ENCODE results near the gene RAPGEF1. TPM values are rescaled to one million over a fixed set of nuclear protein-coding genes. Genes with fewer than 3 reads are reported as not detected.

RAPGEF1 gene
- total RNA-seq, 1 donor from 2014 or later: 94.3 TPM

GRCh38 chr9:131619680-131620079 is 120.2 kb downstream of the RAPGEF1 start:
- Mint-ChIP-seq H3K9me3 (ENCODE audit: unreplicated experiment) (no peaks in the 10 kb centered on the region), H3K4me3 (ENCODE audit: unreplicated experiment) (no peak overlapping the region), H3K27ac (ENCODE audit: unreplicated experiment) (no peak overlapping the region), H3K36me3 (ENCODE audit: unreplicated experiment) (peaks cover 65% of the 10 kb centered on the region), H3K27me3 (ENCODE audit: unreplicated experiment) (no peaks in the 10 kb centered on the region), H3K4me1 (ENCODE audit: unreplicated experiment) (peaks cover 14% of the 10 kb centered on the region)
- TF ChIP-seq CTCF (IDR thresholded peaks at IDR 0.05): no peak
- DNase-seq (ENCODE audit: extremely low spot score, unreplicated experiment): no peak

GRCh38 chr9:131618785-131619184 is 121.1 kb downstream of the RAPGEF1 start:
- H3K4me3 Mint-ChIP-seq (ENCODE audit: unreplicated experiment): no peak overlapping the region
- DNase-seq (ENCODE audit: extremely low spot score, unreplicated experiment): no peak
- H3K36me3 Mint-ChIP-seq (ENCODE audit: unreplicated experiment): peaks cover 64% of the 10 kb centered on the region
- H3K27me3 Mint-ChIP-seq (ENCODE audit: unreplicated experiment): no peaks in the 10 kb centered on the region
- H3K27ac Mint-ChIP-seq (ENCODE audit: unreplicated experiment): no peak overlapping the region
- H3K9me3 Mint-ChIP-seq (ENCODE audit: unreplicated experiment): no peaks in the 10 kb centered on the region
- peaks cover 10% of the 10 kb centered on the region for H3K4me1 Mint-ChIP-seq (ENCODE audit: unreplicated experiment)
- no peak for TF ChIP-seq CTCF (IDR thresholded peaks at IDR 0.05)

- no peak overlapping the region for H3K27ac Mint-ChIP-seq (ENCODE audit: unreplicated experiment)
- no peaks in the 10 kb centered on the region for H3K27me3 Mint-ChIP-seq (ENCODE audit: unreplicated experiment)
- peaks cover 10% of the 10 kb centered on the region for H3K4me1 Mint-ChIP-seq (ENCODE audit: unreplicated experiment)
- H3K4me3 Mint-ChIP-seq (ENCODE audit: unreplicated experiment): no peak overlapping the region
- DNase-seq (ENCODE audit: extremely low spot score, unreplicated experiment): no peak
- no peaks in the 10 kb centered on the region for H3K9me3 Mint-ChIP-seq (ENCODE audit: unreplicated experiment)
- peaks cover 65% of the 10 kb centered on the region for H3K36me3 Mint-ChIP-seq (ENCODE audit: unreplicated experiment)
- no peak for TF ChIP-seq CTCF (IDR thresholded peaks at IDR 0.05)
Measured at GRCh38 chr9:131618071-131618479, 121.8 kb downstream of the RAPGEF1 start.

- Mint-ChIP-seq H3K4me1 (ENCODE audit: unreplicated experiment) (peaks cover 10% of the 10 kb centered on the region), H3K27me3 (ENCODE audit: unreplicated experiment) (no peaks in the 10 kb centered on the region), H3K36me3 (ENCODE audit: unreplicated experiment) (peaks cover 68% of the 10 kb centered on the region), H3K9me3 (ENCODE audit: unreplicated experiment) (no peaks in the 10 kb centered on the region), H3K4me3 (ENCODE audit: unreplicated experiment) (no peak overlapping the region), H3K27ac (ENCODE audit: unreplicated experiment) (no peak overlapping the region)
- DNase-seq (ENCODE audit: extremely low spot score, unreplicated experiment): no peak
- no peak for TF ChIP-seq CTCF (IDR thresholded peaks at IDR 0.05)
Measured at GRCh38 chr9:131617611-131618010, 122.3 kb downstream of the RAPGEF1 start.

- Mint-ChIP-seq H3K27ac (ENCODE audit: unreplicated experiment) (no peak overlapping the region), H3K4me1 (ENCODE audit: unreplicated experiment) (peaks cover 10% of the 10 kb centered on the region), H3K9me3 (ENCODE audit: unreplicated experiment) (no peaks in the 10 kb centered on the region), H3K27me3 (ENCODE audit: unreplicated experiment) (no peaks in the 10 kb centered on the region), H3K4me3 (ENCODE audit: unreplicated experiment) (no peak overlapping the region), H3K36me3 (ENCODE audit: unreplicated experiment) (peaks cover 68% of the 10 kb centered on the region)
- no peak for DNase-seq (ENCODE audit: extremely low spot score, unreplicated experiment)
- TF ChIP-seq CTCF (IDR thresholded peaks at IDR 0.05): no peak
Measured at GRCh38 chr9:131616983-131617604, 122.8 kb downstream of the RAPGEF1 start.
